ENCODE data around the gene GRK1. TPM values are rescaled to one million over a fixed set of nuclear protein-coding genes. Genes with fewer than 3 reads are reported as not detected.
"Not testable (repeated sequence)": the region's sequence is repeated elsewhere in the genome, so short reads cannot be mapped to it uniquely, and the experiment has no call there.

GRK1 gene
- total and polyA plus RNA-seq, 2 experiments from 2014 or later, result 0.17 TPM; not detected in 1

DNA sequence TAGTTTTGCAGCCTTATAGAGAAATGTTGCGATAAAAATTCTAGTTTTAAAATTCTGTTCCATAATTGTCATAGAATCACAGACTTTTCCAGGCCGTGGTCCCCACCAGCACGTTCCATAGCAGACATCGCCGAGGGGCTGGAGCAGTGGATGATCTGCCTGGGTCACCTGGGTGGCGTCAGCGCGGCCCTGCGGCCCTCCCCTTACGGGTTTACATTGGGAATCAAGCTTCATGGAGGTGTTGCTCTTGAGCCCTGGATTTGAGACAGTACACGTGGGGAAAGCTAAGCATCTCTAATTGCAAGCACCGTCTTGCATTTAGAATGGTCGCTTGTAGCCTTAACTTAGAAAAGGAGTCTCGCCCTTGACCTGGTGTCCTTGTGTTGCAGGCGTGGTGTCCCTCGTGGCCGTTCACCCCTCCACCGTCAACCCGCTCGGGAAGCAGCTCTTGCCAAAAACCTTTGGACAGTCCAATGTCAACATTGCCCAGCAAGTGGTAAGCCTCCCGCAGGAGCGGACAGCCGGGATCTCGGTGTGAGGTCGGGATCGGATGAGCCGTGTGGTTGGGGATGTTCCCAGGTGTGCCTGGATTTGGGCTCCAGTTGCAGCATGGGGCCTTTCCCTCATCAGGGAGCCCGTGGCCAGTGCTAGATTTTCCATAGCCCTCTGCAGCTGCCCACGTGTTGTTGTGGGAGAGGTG lies 44.1 kb upstream of the GRK1 start:
- Histone ChIP-seq H3K79me2 (peaks cover 35% of the 10 kb centered on the region), H3K4me2 (no peak overlapping the region), H3K4me3 (no peak overlapping the region), H3K9me2 (replicated peaks; ENCODE audit: insufficient read depth) (no peaks in the 10 kb centered on the region), H3K27me3 (no peaks in the 10 kb centered on the region), H3K4me1 (ENCODE audit: insufficient read depth) (no peaks in the 10 kb centered on the region), H3K9me3 (ENCODE audit: low read depth) (no peaks in the 10 kb centered on the region), H4K20me1 (ENCODE audit: insufficient read depth, poor library complexity, severe bottlenecking) (no peaks in the 10 kb centered on the region), H3K36me3 (replicated peaks; ENCODE audit: insufficient read depth, low read depth) (no peaks in the 10 kb centered on the region), H2AFZ (no peak overlapping the region), H3K27ac (no peak overlapping the region)
- no peak for TF ChIP-seq EZH2phosphoT487 (IDR thresholded peaks at IDR 0.05; ENCODE audit: low read depth, severe bottlenecking, unreplicated experiment)
- no peak for TF ChIP-seq EZH2 (IDR thresholded peaks at IDR 0.05; ENCODE audit: borderline replicate concordance)
- TF ChIP-seq, protein P1, sequence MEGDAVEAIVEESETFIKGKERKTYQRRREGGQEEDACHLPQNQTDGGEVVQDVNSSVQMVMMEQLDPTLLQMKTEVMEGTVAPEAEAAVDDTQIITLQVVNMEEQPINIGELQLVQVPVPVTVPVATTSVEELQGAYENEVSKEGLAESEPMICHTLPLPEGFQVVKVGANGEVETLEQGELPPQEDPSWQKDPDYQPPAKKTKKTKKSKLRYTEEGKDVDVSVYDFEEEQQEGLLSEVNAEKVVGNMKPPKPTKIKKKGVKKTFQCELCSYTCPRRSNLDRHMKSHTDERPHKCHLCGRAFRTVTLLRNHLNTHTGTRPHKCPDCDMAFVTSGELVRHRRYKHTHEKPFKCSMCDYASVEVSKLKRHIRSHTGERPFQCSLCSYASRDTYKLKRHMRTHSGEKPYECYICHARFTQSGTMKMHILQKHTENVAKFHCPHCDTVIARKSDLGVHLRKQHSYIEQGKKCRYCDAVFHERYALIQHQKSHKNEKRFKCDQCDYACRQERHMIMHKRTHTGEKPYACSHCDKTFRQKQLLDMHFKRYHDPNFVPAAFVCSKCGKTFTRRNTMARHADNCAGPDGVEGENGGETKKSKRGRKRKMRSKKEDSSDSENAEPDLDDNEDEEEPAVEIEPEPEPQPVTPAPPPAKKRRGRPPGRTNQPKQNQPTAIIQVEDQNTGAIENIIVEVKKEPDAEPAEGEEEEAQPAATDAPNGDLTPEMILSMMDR (IDR thresholded peaks at IDR 0.05; ENCODE audit: poor library complexity), result no peak
- WGBS (ENCODE audit: low lambda C conversion rate, missing lambda C conversion rate), result 94% methylated on average over 29 of the region's 29 CpGs
- no peak for DNase-seq (ENCODE audit: low spot score)

DNA sequence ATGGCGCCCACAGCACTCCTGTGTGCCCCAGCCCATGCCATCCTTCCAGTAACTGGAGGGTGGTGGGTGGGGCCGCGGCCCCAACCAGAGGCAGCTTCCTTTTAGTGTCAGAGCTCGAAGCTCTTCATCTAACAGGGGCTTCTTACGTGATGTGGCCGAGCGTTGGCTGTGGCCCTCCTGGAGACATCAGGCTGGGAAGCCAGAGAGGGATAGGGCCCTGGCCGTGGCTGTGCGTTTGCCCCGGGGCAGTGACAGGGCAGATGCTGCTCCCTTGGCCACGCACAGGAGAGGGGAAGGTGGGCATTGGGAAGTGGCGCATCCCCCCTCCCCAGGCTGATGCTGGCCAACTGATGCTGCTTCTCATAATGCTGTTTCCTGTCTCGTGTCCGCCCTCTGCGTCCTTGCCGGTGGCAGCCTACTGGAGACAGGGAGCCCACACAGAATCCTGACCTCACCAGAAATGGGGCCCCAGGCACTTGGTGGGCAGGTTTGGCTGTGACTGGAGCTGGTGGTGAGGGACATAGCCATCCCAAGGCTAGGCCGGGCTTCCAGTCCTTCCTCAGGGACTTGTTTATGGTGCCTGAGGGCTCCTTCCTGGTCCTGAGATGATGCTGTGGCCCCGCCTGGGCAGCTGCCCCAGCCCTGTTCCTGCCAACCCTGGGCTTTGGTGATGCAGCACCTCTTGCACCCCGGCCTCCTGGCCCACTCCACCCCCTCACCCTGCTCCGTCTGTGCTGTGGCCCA lies 43.4 kb upstream of the GRK1 start:
- WGBS (ENCODE audit: low lambda C conversion rate, missing lambda C conversion rate), result 93% methylated on average over 18 of the region's 20 CpGs
- no peak overlapping the region for H3K27ac ChIP-seq
- H3K4me3 ChIP-seq, result no peak overlapping the region
- H3K4me2 ChIP-seq, result no peak overlapping the region
- no peaks in the 10 kb centered on the region for H3K36me3 ChIP-seq (replicated peaks; ENCODE audit: insufficient read depth, low read depth)
- H3K79me2 ChIP-seq, result peaks cover 29% of the 10 kb centered on the region
- no peak for DNase-seq (ENCODE audit: low spot score)
- no peaks in the 10 kb centered on the region for H3K4me1 ChIP-seq (ENCODE audit: insufficient read depth)
- H4K20me1 ChIP-seq (ENCODE audit: insufficient read depth, poor library complexity, severe bottlenecking), result no peaks in the 10 kb centered on the region
- H3K27me3 ChIP-seq, result no peaks in the 10 kb centered on the region
- TF ChIP-seq EZH2phosphoT487 (IDR thresholded peaks at IDR 0.05; ENCODE audit: low read depth, severe bottlenecking, unreplicated experiment) (no peak), EZH2 (IDR thresholded peaks at IDR 0.05; ENCODE audit: borderline replicate concordance) (no peak)
- TF ChIP-seq, protein P1 (IDR thresholded peaks at IDR 0.05; ENCODE audit: poor library complexity), result no peak
- no peaks in the 10 kb centered on the region for H3K9me3 ChIP-seq (ENCODE audit: low read depth)
- no peak overlapping the region for H2AFZ ChIP-seq
- no peaks in the 10 kb centered on the region for H3K9me2 ChIP-seq (replicated peaks; ENCODE audit: insufficient read depth)

DNA sequence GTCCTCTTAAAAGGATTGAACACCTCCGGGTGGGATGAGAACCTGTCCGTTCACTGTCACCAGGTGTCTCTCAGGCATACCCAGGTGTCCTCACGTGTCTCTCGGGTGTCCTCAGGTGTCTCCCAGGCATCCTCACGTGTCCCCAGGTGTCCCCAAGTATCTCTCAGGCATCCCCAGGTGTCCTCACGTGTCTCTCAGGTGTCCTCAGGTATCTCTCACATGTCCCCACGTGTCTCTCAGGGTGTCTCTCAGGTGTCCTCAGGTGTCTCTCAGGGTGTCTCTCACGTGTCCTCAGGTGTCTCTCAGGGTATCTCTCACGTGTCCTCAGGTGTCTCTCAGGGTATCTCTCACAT lies 42.8 kb upstream of the GRK1 start:
- H3K9me3 ChIP-seq (ENCODE audit: low read depth), result no peaks in the 10 kb centered on the region
- TF ChIP-seq EZH2 (IDR thresholded peaks at IDR 0.05; ENCODE audit: borderline replicate concordance) (no peak), EZH2phosphoT487 (IDR thresholded peaks at IDR 0.05; ENCODE audit: low read depth, severe bottlenecking, unreplicated experiment) (no peak)
- TF ChIP-seq, protein P1 (IDR thresholded peaks at IDR 0.05; ENCODE audit: poor library complexity), result no peak
- peaks cover 31% of the 10 kb centered on the region for H3K79me2 ChIP-seq
- DNase-seq (ENCODE audit: low spot score), result no peak
- H3K9me2 ChIP-seq (replicated peaks; ENCODE audit: insufficient read depth), result no peaks in the 10 kb centered on the region
- H3K27me3 ChIP-seq, result no peaks in the 10 kb centered on the region
- H4K20me1 ChIP-seq (ENCODE audit: insufficient read depth, poor library complexity, severe bottlenecking), result no peaks in the 10 kb centered on the region
- H3K27ac ChIP-seq, result no peak overlapping the region
- no peak overlapping the region for H3K4me3 ChIP-seq
- H3K36me3 ChIP-seq (replicated peaks; ENCODE audit: insufficient read depth, low read depth), result no peaks in the 10 kb centered on the region
- H3K4me2 ChIP-seq, result no peak overlapping the region
- 98% methylated on average over 8 of the region's 9 CpGs for WGBS (ENCODE audit: low lambda C conversion rate, missing lambda C conversion rate)
- no peak overlapping the region for H2AFZ ChIP-seq
- H3K4me1 ChIP-seq (ENCODE audit: insufficient read depth), result no peaks in the 10 kb centered on the region

DNA sequence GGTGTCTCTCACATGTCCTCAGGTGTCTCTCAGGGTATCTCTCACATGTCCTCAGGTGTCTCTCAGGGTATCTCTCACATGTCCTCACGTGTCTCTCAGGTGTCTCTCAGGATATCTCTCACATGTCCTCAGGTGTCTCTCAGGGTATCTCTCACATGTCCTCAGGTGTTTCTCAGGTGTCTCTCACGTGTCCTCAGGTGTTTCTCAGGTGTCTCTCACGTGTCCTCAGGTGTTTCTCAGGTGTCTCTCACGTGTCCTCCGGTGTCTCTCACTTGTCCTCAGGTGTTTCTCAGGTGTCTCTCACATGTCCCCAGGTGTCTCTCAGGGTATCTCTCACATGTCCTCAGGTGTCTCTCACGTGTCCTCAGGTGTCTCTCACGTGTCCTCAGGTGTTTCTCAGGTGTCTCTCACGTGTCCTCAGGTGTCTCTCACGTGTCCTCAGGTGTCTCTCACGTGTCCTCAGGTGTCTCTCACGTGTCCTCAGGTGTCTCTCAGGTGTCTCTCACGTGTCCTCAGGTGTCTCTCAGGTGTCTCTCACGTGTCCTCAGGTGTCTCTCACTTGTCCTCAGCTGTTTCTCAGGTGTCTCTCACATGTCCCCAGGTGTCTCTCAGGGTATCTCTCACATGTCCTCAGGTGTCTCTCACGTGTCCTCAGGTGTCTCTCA lies 42.2 kb upstream of the GRK1 start:
- H3K27ac ChIP-seq; H3K4me3 ChIP-seq; H2AFZ ChIP-seq; H3K36me3 ChIP-seq (replicated peaks; ENCODE audit: insufficient read depth, low read depth); H3K4me1 ChIP-seq (ENCODE audit: insufficient read depth); DNase-seq (ENCODE audit: low spot score); H3K9me2 ChIP-seq (replicated peaks; ENCODE audit: insufficient read depth); H4K20me1 ChIP-seq (ENCODE audit: insufficient read depth, poor library complexity, severe bottlenecking); H3K27me3 ChIP-seq; H3K4me2 ChIP-seq; H3K9me3 ChIP-seq (ENCODE audit: low read depth): not testable (repeated sequence)
- over 99% methylated on average over 11 of the region's 14 CpGs for WGBS (ENCODE audit: low lambda C conversion rate, missing lambda C conversion rate)
- peaks cover 27% of the 10 kb centered on the region for H3K79me2 ChIP-seq

All from hepatocyte (in vitro differentiated cells).